Measurements from ENCODE around the gene ZBTB20. TPM values are rescaled to one million over a fixed set of nuclear protein-coding genes. Genes with fewer than 3 reads are reported as not detected.
A peak's percentile ranks its signal among the peaks of the same experiment; 100 is the strongest.

The ZBTB20 gene
- total and polyA plus RNA-seq, 10 donors, result 0.32 to 89.7 (median 71.8) TPM

GRCh38 chr3:114745322-114746240, 401.5 kb downstream of the ZBTB20 start:
- 87 to 94% (median 90%) methylated on average over 5 of the region's 5 CpGs for WGBS, 5 donors
- no peak overlapping the region for H3K4me3 ChIP-seq
- intact Hi-C loops (cut with DNase I; ENCODE audit: low total_unique reads), result no loop called here
- peaks cover 0 to 21% (median 2%) of the 10 kb centered on the region in 6 donors for H3K4me1 ChIP-seq
- no peak for DNase-seq
- no peaks in the 10 kb centered on the region for H3K9me3 ChIP-seq
- no peaks in the 10 kb centered on the region for H3K27me3 ChIP-seq (replicated peaks in 1 of 7)
- no peaks in the 10 kb centered on the region for H3K36me3 ChIP-seq
- H3K27ac ChIP-seq, result peak overlapping the region in 6 of 8 donors; percentile 15 to 65 (median 46)
- TF ChIP-seq POLR2AphosphoS5 (IDR thresholded peaks at IDR 0.05), result no peak
- TF ChIP-seq CTCF (IDR thresholded peaks at IDR 0.05 in 8 of 11, conservative IDR thresholded peaks at IDR 0.05 in 3 of 11), result no peak
- no peak for TF ChIP-seq POLR2A (IDR thresholded peaks at IDR 0.05)

GRCh38 chr3:114743746-114744485, 403.2 kb downstream of the ZBTB20 start:
- intact Hi-C loops (cut with DNase I; ENCODE audit: low total_unique reads), result no loop called here
- Histone ChIP-seq H3K27ac (no peak overlapping the region), H3K4me3 (no peak overlapping the region), H3K27me3 (replicated peaks in 1 of 7) (no peaks in the 10 kb centered on the region), H3K36me3 (no peaks in the 10 kb centered on the region), H3K4me1 (peaks cover 0 to 21% (median 2%) of the 10 kb centered on the region in 6 donors), H3K9me3 (no peaks in the 10 kb centered on the region)
- no peak for DNase-seq
- WGBS, 5 donors, result 76 to 90% (median 79%) methylated on average over 5 of the region's 5 CpGs
- TF ChIP-seq CTCF (IDR thresholded peaks at IDR 0.05 in 8 of 11, conservative IDR thresholded peaks at IDR 0.05 in 3 of 11), result no peak
- TF ChIP-seq POLR2A (IDR thresholded peaks at IDR 0.05), result no peak
- no peak for TF ChIP-seq POLR2AphosphoS5 (IDR thresholded peaks at IDR 0.05)

DNA sequence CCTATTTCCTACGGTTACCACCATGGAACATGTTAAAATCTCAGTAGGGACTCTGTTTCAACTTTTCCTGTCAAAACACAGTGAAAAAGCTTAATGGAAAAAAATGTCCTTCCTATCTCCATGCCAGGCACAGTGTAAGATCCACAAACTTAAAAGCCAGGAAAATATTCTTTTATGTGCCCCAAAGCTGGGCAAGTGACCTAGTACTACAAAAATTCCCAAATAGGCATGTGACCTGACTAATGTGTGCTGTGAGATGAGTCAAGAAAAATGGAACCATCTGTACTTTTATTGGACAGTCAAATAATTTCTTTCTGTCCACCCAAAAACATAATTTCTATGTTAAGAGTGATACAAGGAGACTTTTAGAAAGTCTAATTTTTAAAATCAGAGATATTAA, 406.0 kb downstream of the ZBTB20 start:
- no peaks in the 10 kb centered on the region for H3K36me3 ChIP-seq
- H3K9me3 ChIP-seq, result no peaks in the 10 kb centered on the region
- no peak overlapping the region for H3K4me3 ChIP-seq
- intact Hi-C loops (cut with DNase I; ENCODE audit: low total_unique reads), result no loop called here
- DNase-seq, result no peak
- no peak overlapping the region for H3K27ac ChIP-seq
- TF ChIP-seq POLR2A (IDR thresholded peaks at IDR 0.05) (no peak), POLR2AphosphoS5 (IDR thresholded peaks at IDR 0.05) (no peak), CTCF (IDR thresholded peaks at IDR 0.05 in 8 of 11, conservative IDR thresholded peaks at IDR 0.05 in 3 of 11) (no peak)
- H3K27me3 ChIP-seq (replicated peaks in 1 of 7), result no peaks in the 10 kb centered on the region
- peaks cover 0 to 4% (median 0%) of the 10 kb centered on the region in 6 donors for H3K4me1 ChIP-seq
- whole genome bisulfite sequencing, 5 donors, result 83 to 91% (median 88%) methylated on average over 1 of the region's 1 CpG

- TF ChIP-seq CTCF (IDR thresholded peaks at IDR 0.05 in 8 of 11, conservative IDR thresholded peaks at IDR 0.05 in 3 of 11) (no peak), POLR2AphosphoS5 (IDR thresholded peaks at IDR 0.05) (no peak), POLR2A (IDR thresholded peaks at IDR 0.05) (no peak)
- no peaks in the 10 kb centered on the region for H3K9me3 ChIP-seq
- no peaks in the 10 kb centered on the region for H3K4me1 ChIP-seq
- H3K27ac ChIP-seq, result no peak overlapping the region
- intact Hi-C loops (cut with DNase I; ENCODE audit: low total_unique reads), result no loop called here
- 94 to 98% (median 95%) methylated on average over 1 of the region's 1 CpG for WGBS, 5 donors
- H3K27me3 ChIP-seq (replicated peaks in 1 of 7), result no peaks in the 10 kb centered on the region
- no peak overlapping the region for H3K4me3 ChIP-seq
- DNase-seq, result no peak
- no peaks in the 10 kb centered on the region for H3K36me3 ChIP-seq
These were observed 407.5 kb downstream of the ZBTB20 start for GRCh38 chr3:114739627-114740026.

Data from spleen (tissue), 11 donors.